Astrocyte of the cerebellum (primary cell): ENCODE measurements around the gene CCDC14.
"Not testable (repeated sequence)": the region's sequence is repeated elsewhere in the genome, so short reads cannot be mapped to it uniquely, and the experiment has no call there.

ENCODE experiments used
- DNase-seq: peaks from one replicate; pipeline ENCODE4 v3.0.0-alpha.2; 2011; ENCODE audit warnings: low read depth
- H3K4me3 ChIP-seq: 2 replicates; pipeline ENCODE4 v1.5.1; 2011; ENCODE audit warnings: mild to moderate bottlenecking, low read depth, low read length, moderate library complexity
- in situ Hi-C: cut with HindIII; loops from 2 replicates; pipeline ENCODE4 v1.10.0; 2017; ENCODE audit warnings: low sequenced_read_pairs
- TF ChIP-seq, protein P1 (sequence below): IDR thresholded peaks from 2 replicates; pipeline ENCODE4 v1.5.1; 2012; ENCODE audit warnings: low read length, low read depth, moderate library complexity, mild to moderate bottlenecking; ENCODE audit errors: missing control alignments

CCDC14 gene

GRCh38 chr3:123971406-123971805, 10.4 kb upstream of the CCDC14 start:
- TF ChIP-seq, protein P1, sequence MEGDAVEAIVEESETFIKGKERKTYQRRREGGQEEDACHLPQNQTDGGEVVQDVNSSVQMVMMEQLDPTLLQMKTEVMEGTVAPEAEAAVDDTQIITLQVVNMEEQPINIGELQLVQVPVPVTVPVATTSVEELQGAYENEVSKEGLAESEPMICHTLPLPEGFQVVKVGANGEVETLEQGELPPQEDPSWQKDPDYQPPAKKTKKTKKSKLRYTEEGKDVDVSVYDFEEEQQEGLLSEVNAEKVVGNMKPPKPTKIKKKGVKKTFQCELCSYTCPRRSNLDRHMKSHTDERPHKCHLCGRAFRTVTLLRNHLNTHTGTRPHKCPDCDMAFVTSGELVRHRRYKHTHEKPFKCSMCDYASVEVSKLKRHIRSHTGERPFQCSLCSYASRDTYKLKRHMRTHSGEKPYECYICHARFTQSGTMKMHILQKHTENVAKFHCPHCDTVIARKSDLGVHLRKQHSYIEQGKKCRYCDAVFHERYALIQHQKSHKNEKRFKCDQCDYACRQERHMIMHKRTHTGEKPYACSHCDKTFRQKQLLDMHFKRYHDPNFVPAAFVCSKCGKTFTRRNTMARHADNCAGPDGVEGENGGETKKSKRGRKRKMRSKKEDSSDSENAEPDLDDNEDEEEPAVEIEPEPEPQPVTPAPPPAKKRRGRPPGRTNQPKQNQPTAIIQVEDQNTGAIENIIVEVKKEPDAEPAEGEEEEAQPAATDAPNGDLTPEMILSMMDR, result no peak
- H3K4me3 ChIP-seq, result no peak overlapping the region
- in situ Hi-C loops, result no loop called here
- no peak for DNase-seq

DNA sequence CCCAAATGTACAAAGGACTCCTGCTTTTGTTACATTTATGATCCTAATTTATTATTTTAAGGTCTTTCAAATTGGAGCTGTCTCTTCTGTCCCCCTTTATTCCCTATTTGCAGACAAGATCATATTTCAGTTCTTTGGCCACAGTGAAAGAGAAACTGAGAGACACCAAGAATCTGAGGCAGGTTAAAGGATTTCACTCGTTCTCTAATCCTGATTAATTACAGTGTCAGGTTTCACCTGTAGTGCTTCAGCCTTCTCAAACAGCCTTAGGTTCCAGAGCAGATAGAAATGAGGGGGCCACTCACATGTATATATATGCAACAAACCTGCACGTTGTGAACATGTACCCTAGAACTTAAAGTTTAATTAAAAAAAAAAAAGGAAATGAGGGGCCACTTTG, 6.2 kb upstream of the CCDC14 start:
- H3K4me3 ChIP-seq, in situ Hi-C loops, DNase-seq: not testable (repeated sequence)

- DNase-seq, in situ Hi-C loops, H3K4me3 ChIP-seq: not testable (repeated sequence)
Observed at GRCh38 chr3:123966799-123967198, 5.8 kb upstream of the CCDC14 start.

GRCh38 chr3:123964793-123965192, 3.8 kb upstream of the CCDC14 start:
- in situ Hi-C loops, DNase-seq, H3K4me3 ChIP-seq: not testable (repeated sequence)

DNA sequence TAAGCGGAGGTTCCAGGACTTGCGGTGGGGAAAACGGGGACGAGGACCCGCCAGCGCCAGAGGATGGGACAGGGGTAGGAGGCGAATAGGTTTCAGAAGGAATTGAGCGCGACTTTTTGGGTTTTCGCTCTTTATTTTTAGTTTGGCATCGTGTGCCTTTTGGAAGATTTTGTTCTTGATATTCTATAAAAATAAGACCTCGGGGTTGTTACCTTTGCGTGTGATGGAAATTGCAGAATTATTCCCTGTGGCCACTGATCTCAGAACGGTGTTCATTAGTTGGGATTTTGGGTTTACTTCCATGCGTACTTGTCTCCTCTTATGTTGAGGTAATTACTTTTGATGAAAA, 453 bp upstream of the CCDC14 start:
- in situ Hi-C loops, result no loop called here
- H3K4me3 ChIP-seq, result peak overlapping the region; percentile 95
- TF ChIP-seq, protein P1, result no peak
- no peak for DNase-seq

DNA sequence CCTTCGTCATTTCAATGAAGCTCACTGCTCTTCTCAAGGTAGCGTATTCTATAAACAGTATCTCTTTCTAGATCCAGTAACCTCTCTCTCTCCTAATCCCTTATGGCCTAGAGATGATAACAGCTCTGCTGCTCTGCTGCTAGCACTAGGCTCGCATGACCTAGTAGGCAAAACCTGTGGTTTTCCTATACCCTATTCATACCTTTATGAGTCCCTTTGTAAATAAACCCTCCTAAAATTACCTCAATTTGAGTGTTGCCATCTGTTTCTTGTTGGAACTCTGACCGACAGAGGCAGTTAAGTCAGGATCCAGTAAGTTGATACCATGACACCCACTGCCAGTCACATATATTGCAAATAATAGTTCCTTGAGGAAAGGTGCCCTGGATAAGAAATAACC, 7.3 kb downstream of the CCDC14 start:
- in situ Hi-C loops, result no loop called here
- DNase-seq, result no peak
- no peak overlapping the region for H3K4me3 ChIP-seq
- TF ChIP-seq, protein P1, result no peak

DNA sequence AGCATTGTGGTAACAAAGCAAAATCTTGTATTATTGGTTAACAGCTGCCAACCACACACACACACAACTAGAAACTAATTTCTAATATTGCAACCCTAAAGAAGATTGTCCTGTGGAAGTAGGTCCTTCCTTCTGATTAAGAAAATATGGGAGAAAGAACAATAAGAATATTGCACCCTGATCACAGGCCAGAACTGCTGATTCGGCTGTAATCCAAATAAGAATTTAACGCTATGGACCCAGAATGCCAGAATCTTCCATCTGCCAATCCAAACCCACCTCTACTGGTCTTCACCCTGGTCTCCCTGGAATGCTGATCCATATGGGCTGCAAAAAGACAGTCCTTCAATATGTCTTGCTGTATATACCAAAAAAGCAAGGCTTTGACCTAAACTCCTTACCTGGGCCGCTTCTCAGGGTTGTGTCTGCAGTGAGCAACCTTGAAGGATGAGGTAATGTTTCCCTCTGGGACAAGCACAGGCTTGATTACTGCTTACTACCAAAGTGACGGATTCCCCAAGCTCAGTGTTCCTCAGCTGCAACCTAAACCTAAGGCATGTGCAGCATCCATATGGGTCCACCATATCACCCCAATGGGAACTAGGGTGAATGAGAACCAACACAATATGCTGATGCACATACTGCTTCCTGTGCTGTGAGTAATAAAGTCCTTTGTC, 8.0 kb downstream of the CCDC14 start:
- no peak for DNase-seq
- in situ Hi-C loops, result no loop called here
- H3K4me3 ChIP-seq, result no peak overlapping the region
- TF ChIP-seq, protein P1, result no peak

GRCh38 chr3:123951522-123952447, 9.2 kb downstream of the CCDC14 start:
- no peak for DNase-seq
- TF ChIP-seq, protein P1, result no peak
- H3K4me3 ChIP-seq, result no peak overlapping the region
- in situ Hi-C loops, result no loop called here
